IPS-20b (cell line): ENCODE data around the gene EHD1.

Experiments used
- H3K27ac ChIP-seq: one replicate; pipeline ENCODE4 v1.5.1; 2013; ENCODE audit warnings: low read length
- H3K27me3 ChIP-seq: 2 replicates; pipeline ENCODE4 v1.6.1; 2013; ENCODE audit warnings: mild to moderate bottlenecking, low read length, inconsistent platforms; ENCODE audit not compliant: insufficient read depth
- H3K36me3 ChIP-seq: 2 replicates; pipeline ENCODE4 v1.6.1; 2013; ENCODE audit warnings: low read depth, mild to moderate bottlenecking, inconsistent platforms, low read length, moderate library complexity; ENCODE audit not compliant: insufficient read depth
- H3K4me1 ChIP-seq: 2 replicates; pipeline ENCODE4 v1.6.1; 2013; ENCODE audit warnings: mild to moderate bottlenecking, control low read depth, inconsistent platforms, low read length, moderate library complexity; ENCODE audit not compliant: insufficient read depth
- H3K4me3 ChIP-seq: 2 replicates; pipeline ENCODE4 v1.5.1; 2013; ENCODE audit warnings: mild to moderate bottlenecking, low read length, inconsistent platforms
- H3K9ac ChIP-seq: 2 replicates; pipeline ENCODE4 v1.6.1; 2013; ENCODE audit warnings: low read depth, mild to moderate bottlenecking, inconsistent platforms, low read length, moderate library complexity
- H3K9me3 ChIP-seq: 2 replicates; pipeline ENCODE4 v1.6.1; 2013; ENCODE audit warnings: mild to moderate bottlenecking, low read depth, low read length, inconsistent platforms; ENCODE audit not compliant: insufficient read depth

EHD1 gene

GRCh38 chr11:64859542-64860414, 18.6 kb downstream of the EHD1 start:
- Histone ChIP-seq H3K9me3 (no peaks in the 10 kb centered on the region), H3K4me3 (no peak overlapping the region), H3K9ac (no peak overlapping the region), H3K27me3 (no peaks in the 10 kb centered on the region), H3K36me3 (peaks cover 6% of the 10 kb centered on the region), H3K27ac (no peak overlapping the region), H3K4me1 (peaks cover 13% of the 10 kb centered on the region; the same call in 1 of the 2 replicates)

GRCh38 chr11:64858467-64859263, 19.8 kb downstream of the EHD1 start:
- Histone ChIP-seq H3K4me3 (no peak overlapping the region), H3K27ac (no peak overlapping the region), H3K9ac (no peak overlapping the region), H3K4me1 (peaks cover 7% of the 10 kb centered on the region; the same call in 1 of the 2 replicates), H3K9me3 (no peaks in the 10 kb centered on the region), H3K36me3 (peaks cover 8% of the 10 kb centered on the region), H3K27me3 (no peaks in the 10 kb centered on the region)

- H3K27ac ChIP-seq = no peak overlapping the region
- peaks cover 8% of the 10 kb centered on the region for H3K36me3 ChIP-seq
- H3K4me3 ChIP-seq = no peak overlapping the region
- H3K9me3 ChIP-seq = no peaks in the 10 kb centered on the region
- H3K27me3 ChIP-seq = no peaks in the 10 kb centered on the region
- no peak overlapping the region for H3K9ac ChIP-seq
- no peaks in the 10 kb centered on the region for H3K4me1 ChIP-seq
Observed at GRCh38 chr11:64857485-64857884, 20.9 kb downstream of the EHD1 start.

GRCh38 chr11:64856382-64857227, 21.8 kb downstream of the EHD1 start:
- peaks cover 8% of the 10 kb centered on the region for H3K36me3 ChIP-seq
- no peak overlapping the region for H3K9ac ChIP-seq
- H3K27ac ChIP-seq = no peak overlapping the region
- no peaks in the 10 kb centered on the region for H3K27me3 ChIP-seq
- no peaks in the 10 kb centered on the region for H3K4me1 ChIP-seq
- H3K4me3 ChIP-seq = no peak overlapping the region
- no peaks in the 10 kb centered on the region for H3K9me3 ChIP-seq

GRCh38 chr11:64855596-64856304, 22.7 kb downstream of the EHD1 start:
- no peak overlapping the region for H3K9ac ChIP-seq
- no peaks in the 10 kb centered on the region for H3K27me3 ChIP-seq
- H3K9me3 ChIP-seq = no peaks in the 10 kb centered on the region
- no peak overlapping the region for H3K4me3 ChIP-seq
- no peak overlapping the region for H3K27ac ChIP-seq
- peaks cover 8% of the 10 kb centered on the region for H3K36me3 ChIP-seq
- H3K4me1 ChIP-seq = no peaks in the 10 kb centered on the region

GRCh38 chr11:64854534-64855502, 23.6 kb downstream of the EHD1 start:
- no peak overlapping the region for H3K9ac ChIP-seq
- no peak overlapping the region for H3K27ac ChIP-seq
- H3K27me3 ChIP-seq = no peaks in the 10 kb centered on the region
- no peaks in the 10 kb centered on the region for H3K9me3 ChIP-seq
- H3K36me3 ChIP-seq = peaks cover 8% of the 10 kb centered on the region
- H3K4me1 ChIP-seq = no peaks in the 10 kb centered on the region
- H3K4me3 ChIP-seq = no peak overlapping the region

GRCh38 chr11:64854157-64854533, 24.3 kb downstream of the EHD1 start:
- Histone ChIP-seq H3K4me1 (no peaks in the 10 kb centered on the region; the same call in 1 of the 2 replicates), H3K9me3 (no peaks in the 10 kb centered on the region), H3K27ac (no peak overlapping the region), H3K36me3 (peaks cover 8% of the 10 kb centered on the region), H3K9ac (no peak overlapping the region), H3K4me3 (no peak overlapping the region), H3K27me3 (no peaks in the 10 kb centered on the region)

- Histone ChIP-seq H3K4me1 (no peaks in the 10 kb centered on the region; the same call in 1 of the 2 replicates), H3K27me3 (no peaks in the 10 kb centered on the region), H3K9me3 (no peaks in the 10 kb centered on the region), H3K4me3 (no peak overlapping the region), H3K9ac (no peak overlapping the region), H3K36me3 (peaks cover 8% of the 10 kb centered on the region), H3K27ac (no peak overlapping the region)
Observed at GRCh38 chr11:64853709-64854108, 24.7 kb downstream of the EHD1 start.

- Histone ChIP-seq H3K9me3 (no peaks in the 10 kb centered on the region), H3K27ac (no peak overlapping the region), H3K27me3 (no peaks in the 10 kb centered on the region), H3K4me3 (no peak overlapping the region), H3K4me1 (no peaks in the 10 kb centered on the region; the same call in 1 of the 2 replicates), H3K36me3 (peaks cover 3% of the 10 kb centered on the region; the same call in 1 of the 2 replicates), H3K9ac (no peak overlapping the region)
Observed at GRCh38 chr11:64852804-64853509, 25.5 kb downstream of the EHD1 start.
